Activated T-helper 9 cell treated with anti-CD3 and anti-CD28 coated beads, Interleukin-2, amount 50 U/mL, for 16 hours (primary cell): Measurements from ENCODE around the gene ITGA8.

Experiments
- DNase-seq: peaks from one replicate; pipeline ENCODE4 v3.0.0-alpha.2; 2020; ENCODE audit warnings: low read depth

Gene ITGA8

GRCh38 chr10:15730341-15730740 lies 10.6 kb upstream of the ITGA8 start:
- DNase-seq, result no peak

DNA sequence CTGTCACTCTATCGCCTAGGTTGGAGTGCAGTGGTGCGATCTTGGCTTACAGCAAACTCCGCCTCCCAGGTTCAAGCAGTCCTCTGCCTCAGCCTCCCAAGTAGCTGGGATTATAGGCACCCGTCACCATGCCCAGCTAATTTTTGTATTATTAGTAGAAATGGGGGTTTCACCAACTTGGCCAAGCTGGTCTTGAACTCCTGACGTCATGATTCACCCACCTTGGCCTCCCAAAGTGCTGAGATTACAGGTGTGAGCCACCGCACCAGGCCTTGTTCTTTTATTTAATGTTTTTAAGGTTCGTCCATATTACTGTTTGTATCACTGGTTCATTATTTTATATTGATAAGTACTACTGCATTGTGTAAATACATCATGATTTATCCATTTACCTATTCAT lies 10.2 kb upstream of the ITGA8 start:
- DNase-seq, result no peak

DNA sequence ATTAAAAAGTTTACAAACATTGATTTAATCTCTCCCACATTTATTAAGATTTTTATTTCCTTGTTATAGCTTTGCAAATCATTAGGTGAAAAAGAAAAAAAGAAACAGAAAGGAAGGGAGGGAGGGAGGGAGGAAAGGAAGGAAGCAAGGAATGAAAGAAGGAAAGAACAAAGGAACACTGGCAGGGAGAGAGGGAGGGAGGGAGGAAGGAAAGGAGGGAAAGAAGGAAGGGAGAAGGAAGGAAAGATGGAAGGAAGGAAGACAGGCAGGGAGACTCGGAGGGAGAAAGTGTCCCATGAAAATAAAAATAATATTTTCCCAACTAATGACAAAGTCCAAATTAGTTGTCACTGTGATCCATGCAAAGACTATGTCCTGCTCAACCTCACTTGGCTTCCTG lies 6.3 kb upstream of the ITGA8 start:
- DNase-seq, result no peak

GRCh38 chr10:15725603-15726002 lies 5.9 kb upstream of the ITGA8 start:
- DNase-seq, result no peak

- DNase-seq, result no peak
Observed at GRCh38 chr10:15724683-15725082, 5.0 kb upstream of the ITGA8 start.

DNA sequence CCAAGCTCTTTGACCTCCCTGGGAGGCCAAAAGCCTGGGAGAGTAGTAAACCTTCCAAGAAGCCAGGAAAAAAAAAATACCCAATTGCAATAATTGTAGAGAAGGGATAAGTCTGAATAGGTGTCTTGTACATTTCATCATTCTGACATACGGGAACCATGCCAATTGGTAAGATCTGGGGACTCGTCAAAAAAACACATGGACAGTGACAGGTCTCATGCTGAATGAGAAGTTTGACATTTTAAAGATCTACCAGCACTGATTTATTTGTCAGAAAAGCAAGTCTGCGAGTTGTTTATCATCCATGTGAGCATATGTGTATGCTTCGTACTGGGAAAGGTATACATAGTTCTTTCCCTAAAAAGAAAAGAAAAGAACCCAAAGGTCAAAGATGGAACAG lies 4.1 kb upstream of the ITGA8 start:
- DNase-seq, result no peak

DNA sequence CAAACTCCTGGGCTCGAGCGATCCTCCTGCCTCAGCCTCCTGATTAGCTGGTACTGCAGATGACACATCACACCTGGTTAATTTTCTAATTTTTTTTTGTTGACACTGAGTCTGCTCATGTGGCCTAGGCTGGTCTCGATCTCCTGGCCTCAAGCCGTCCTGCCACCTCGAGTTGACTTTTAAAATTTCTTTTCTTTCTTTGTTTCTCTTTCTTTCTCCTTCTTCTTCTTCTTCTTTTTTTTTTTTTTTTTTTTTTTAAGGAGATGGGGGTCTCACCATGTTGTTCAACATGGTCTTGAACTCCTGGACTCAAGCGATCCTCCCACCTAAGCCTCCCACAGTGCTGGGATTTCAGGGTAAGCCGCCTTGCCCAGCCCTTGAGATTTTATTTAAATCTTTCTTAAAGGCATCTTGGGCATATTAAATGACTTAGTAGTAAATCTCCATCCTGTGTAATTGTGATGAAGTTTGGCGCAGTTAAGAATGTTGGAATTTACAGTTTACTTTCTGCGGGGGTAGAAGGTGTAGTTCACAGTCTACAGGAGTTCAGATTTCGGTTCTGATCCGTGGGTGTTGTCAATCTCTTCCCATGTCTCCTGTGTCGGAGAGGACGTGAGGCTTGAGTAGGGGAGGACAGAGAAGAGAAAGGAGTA lies 1.0 kb upstream of the ITGA8 start:
- no peak for DNase-seq

GRCh38 chr10:15719049-15719898 lies 448 bp downstream of the ITGA8 start:
- DNase-seq, result no peak

DNA sequence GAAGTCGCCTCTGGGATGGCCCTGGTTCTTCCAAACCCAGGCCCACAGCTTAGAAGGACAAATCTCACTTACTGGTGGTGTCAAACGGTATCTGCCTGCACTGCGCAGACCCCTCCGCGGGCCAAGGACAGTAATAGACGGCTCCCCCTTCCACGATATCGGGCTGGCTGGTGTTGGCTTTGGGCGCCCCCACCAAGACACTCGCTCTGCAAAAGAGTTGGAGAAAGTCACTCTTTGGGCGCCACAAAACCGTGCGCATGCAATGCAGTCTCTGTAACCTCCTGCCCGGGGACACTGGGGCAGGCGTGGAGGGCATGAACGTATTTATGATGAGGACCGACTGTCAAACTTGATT lies 1.1 kb downstream of the ITGA8 start:
- no peak for DNase-seq

- DNase-seq, result no peak
Observed at GRCh38 chr10:15715619-15716227, 4.0 kb downstream of the ITGA8 start.

DNA sequence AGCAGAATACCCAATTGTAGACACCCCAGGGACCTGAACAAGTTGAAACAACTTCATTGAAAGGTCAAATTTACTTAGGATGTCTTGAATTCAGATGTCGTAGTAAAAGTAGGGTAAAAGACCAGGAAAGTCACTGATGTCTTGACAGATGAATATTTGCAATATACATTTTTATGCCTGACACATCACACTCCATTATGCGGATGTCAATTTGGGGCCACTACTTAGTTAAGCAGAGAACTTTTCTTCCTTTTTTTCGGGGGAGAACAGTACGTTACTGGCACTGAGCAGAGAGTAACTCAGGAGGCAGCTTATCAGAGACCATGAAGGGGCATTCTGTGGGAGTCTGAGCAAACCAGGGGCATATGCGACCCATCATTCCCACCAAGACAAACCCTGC lies 4.9 kb downstream of the ITGA8 start:
- no peak for DNase-seq

DNA sequence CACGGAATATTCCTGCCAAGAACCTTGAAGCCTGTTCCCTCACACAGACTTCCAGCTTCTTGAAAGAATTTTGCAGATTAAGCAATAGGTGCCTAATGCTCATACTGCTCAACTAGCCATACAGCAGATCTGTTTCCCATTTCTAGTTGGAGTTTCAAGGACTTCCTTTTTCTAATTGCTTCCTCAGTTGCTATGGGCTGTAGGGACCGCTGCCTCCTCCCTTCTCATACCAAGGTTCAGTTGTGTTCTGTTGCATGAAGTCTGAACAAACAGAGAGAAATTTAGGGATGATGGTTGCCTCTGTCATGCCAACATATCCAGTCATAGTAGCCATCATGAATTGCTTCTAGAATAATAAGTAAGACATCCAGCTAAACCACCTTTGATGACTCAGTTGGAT lies 6.8 kb downstream of the ITGA8 start:
- no peak for DNase-seq

DNA sequence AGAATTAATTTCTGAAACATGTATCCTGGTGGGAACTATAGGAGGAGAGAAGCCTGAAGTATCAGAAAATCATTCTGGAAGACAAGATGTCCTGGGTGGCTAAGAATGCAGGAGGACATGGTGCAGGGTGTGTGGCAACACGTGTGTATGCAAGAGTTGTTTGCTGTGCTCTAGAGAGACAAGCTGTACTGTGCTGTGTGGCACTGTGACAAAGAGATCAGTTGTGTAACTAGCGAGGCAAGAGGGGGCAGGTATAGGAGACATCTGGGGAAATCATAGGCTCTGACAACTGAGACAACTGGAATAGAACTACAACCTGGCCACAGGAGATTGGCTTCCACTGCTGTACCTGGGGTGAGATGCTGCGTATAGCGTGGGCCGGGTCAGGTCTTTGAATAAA lies 9.3 kb downstream of the ITGA8 start:
- DNase-seq, result no peak

GRCh38 chr10:15705298-15705697 lies 14.4 kb downstream of the ITGA8 start:
- DNase-seq, result no peak

DNA sequence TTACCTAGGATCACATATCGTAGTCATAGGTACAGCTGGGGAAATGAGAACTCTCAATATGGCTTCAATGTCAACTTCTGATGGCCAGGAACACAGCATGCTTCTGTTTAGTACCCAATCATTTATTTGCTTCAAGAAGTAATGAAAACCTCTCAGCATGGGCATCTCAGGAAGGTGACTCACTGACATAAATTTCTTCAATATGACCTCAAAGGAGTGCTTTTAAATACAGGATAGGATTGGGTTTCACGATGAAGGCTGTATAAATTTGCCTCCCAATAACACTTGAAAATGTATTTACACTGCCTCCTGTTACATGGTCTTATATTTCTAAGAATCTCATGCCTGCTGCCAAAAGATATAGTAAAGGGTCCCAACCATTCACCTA lies 15.1 kb downstream of the ITGA8 start:
- DNase-seq, result no peak

DNA sequence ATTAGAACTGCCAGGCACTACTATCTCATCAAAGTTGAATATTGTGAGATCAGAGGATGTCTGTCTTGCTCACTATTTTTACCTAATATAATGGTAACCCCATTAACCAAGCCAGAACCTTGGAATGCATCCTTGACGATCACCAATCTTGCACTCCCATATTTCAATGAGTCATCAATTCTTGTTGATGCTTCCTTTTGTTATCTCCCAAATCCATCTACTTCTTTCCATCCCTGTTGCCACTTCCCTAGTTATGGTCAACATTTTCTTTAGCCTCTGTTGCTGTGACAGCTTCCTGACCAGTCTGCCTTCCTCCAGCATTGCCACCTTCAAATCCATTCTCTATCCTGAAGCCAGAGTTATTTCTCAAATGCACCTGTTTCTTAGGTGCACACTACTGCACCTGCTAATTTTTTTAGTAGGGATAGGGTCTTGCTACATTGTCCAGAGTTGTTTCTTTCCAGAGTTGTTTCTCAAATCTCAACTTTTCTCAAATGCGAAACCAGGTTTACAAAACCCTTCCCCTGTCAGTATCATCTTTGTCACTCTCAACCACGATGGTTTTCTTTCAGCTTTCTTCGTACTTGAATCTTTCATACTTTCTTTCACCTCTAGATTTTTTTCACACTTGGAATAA lies 15.7 kb downstream of the ITGA8 start:
- no peak for DNase-seq

DNA sequence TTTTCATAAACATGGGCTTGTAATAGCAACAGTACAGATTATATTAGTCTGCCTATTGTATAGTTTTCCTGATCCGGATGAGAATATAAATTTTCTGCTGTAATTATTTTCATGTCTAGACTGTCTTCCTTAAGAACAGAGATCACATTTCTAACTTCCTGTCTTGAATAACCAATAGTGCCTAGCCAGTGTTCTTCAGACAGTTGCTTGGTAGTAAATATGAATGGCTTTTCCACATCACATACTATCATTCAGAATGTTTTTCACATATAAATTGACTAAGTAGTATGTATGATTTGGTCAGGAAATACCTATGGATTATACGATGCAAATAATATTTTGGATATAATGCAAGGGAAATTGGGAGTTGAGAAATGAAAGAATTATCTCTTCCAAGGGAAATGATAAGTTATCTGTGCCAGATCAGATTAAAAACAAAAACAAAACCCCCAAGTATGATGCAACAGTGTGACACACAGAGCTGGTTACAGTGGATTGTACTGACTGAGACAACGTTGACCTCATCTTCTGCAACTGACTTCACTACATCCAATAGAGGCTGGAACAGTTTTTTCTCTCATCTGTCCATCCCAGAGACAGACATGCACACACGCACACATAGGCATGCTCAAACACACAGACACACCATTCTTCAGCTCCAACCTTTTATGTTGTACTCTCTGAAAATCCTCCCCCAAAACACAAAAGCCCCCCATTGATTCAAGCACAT lies 16.4 kb downstream of the ITGA8 start:
- no peak for DNase-seq

GRCh38 chr10:15700078-15700674 lies 19.5 kb downstream of the ITGA8 start:
- no peak for DNase-seq

DNA sequence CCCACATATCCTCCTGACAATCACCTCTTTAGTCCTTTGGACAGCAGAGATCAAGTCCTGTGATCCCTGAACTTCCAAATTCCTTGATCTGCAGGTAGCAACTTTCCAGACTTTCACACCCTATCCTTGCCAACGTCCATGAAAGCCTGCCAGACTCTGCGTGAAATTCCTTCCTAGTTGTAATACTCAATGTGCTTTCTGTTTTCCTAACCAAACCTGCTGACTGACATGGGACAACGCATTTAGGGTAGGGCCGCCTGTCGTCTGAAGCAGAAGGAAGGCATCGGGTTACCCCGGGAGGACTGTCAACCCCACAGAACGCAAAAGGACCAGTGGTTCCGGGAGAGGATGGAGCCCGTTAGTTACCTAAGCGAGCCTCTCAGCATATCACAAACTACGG lies 23.9 kb downstream of the ITGA8 start:
- DNase-seq, result no peak

GRCh38 chr10:15690031-15690430 lies 29.7 kb downstream of the ITGA8 start:
- no peak for DNase-seq

DNA sequence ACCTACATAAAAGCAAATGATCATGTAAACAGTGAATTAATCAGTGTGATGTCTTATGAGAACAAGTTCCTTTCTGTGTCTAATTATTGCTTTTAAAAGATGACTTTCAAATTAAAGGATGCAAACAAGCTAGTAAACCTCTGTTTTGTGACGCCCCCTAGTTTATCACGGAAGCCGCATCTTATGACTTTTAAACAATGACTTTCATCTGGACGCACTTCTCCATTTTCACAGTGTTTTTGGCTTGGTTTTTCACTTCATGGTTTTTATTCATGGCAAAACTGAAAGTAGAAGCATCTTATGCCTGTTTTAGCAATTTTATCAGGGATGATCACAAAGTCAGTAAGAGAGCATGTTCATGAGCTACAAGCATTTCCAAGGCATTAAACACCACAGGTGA lies 35.0 kb downstream of the ITGA8 start:
- DNase-seq, result no peak

GRCh38 chr10:15681076-15681475 lies 38.6 kb downstream of the ITGA8 start:
- DNase-seq, result no peak
